Small intestine (tissue), 7 donors: ENCODE results near the gene ZEB2. TPM values are rescaled to one million over a fixed set of nuclear protein-coding genes. Genes with fewer than 3 reads are reported as not detected.

Experiments used
- DNase-seq, 2 donors: peaks; one replicate each; pipeline versions ENCODE4 v3.0.0 to v3.0.0-alpha.2; 2013
- FAIRE-seq: peaks from 2 replicates; lab custom pipeline; 2012; peaks lifted over from hg19 to GRCh38; lab: Jason Lieb, UNC
- H3K27ac ChIP-seq, 3 donors: one replicate each; pipeline ENCODE4 v1.5.1; 2013; ENCODE audit warnings: low read length in 2 of 3, mild to moderate bottlenecking in 2 of 3, control low read depth in 1 of 3, inconsistent platforms in 1 of 3, low read depth in 1 of 3, moderate library complexity in 1 of 3
- H3K27me3 ChIP-seq, 3 donors: one replicate each; pipeline ENCODE4 v1.6.1; 2013; ENCODE audit warnings: low read length in 3 of 3, inconsistent platforms in 1 of 3; ENCODE audit not compliant: control insufficient read depth in 3 of 3, insufficient read depth in 3 of 3
- H3K36me3 ChIP-seq, 3 donors: one replicate each; pipeline ENCODE4 v1.6.1; 2013; ENCODE audit warnings: low read length in 3 of 3, inconsistent platforms in 1 of 3, low read depth in 1 of 3, mild to moderate bottlenecking in 1 of 3, moderate library complexity in 1 of 3; ENCODE audit not compliant: control insufficient read depth in 3 of 3, insufficient read depth in 2 of 3
- H3K4me1 ChIP-seq, 3 donors: one replicate each; pipeline ENCODE4 v1.6.1; 2013; ENCODE audit warnings: low read length in 2 of 3, inconsistent platforms in 1 of 3, low read depth in 1 of 3, mild to moderate bottlenecking in 1 of 3, moderate library complexity in 1 of 3; ENCODE audit not compliant: control insufficient read depth in 3 of 3, insufficient read depth in 2 of 3
- H3K4me3 ChIP-seq, 3 donors: one replicate each; pipeline ENCODE4 v1.5.1; 2013; ENCODE audit warnings: low read length in 3 of 3, control low read depth in 1 of 3, inconsistent platforms in 1 of 3, low read depth in 1 of 3, mild to moderate bottlenecking in 1 of 3, moderate library complexity in 1 of 3
- H3K9me3 ChIP-seq, 2 donors: one replicate each; pipeline ENCODE4 v1.6.1; 2013; ENCODE audit warnings: low read depth in 1 of 2, low read length in 1 of 2; ENCODE audit not compliant: control insufficient read depth in 2 of 2, insufficient read depth in 1 of 2
- WGBS, 3 donors: extraction: QIAGEN DNeasy Blood & Tissue Kit; methylation state at CpG; one replicate each; pipeline ENCODE4 v1.1.7; 2013; 5-methylcytosine and 5-hydroxymethylcytosine counted together
- polyA plus RNA-seq, 4 donors: library from polyadenylated mRNA; stranded (reverse) in 3 of 4; unstranded in 1 of 4; fragments of 200-250 nt in 3 of 4; fragments of 120-200 nt in 1 of 4; gene quantifications; one replicate each; pipeline versions ENCODE4 v1.2.1 to v1.2.3, GENCODE V29; 2013
- donor health status: healthy with polysubstance abuse.
- donor health status: control.
- donor health status: control.
- donor health status: Bipolar disorder and iron deficiency.
- donor health status: healthy.

The ZEB2 gene
- polyA plus RNA-seq, 4 donors, result 2.0 to 30.9 (median 15.3) TPM

DNA sequence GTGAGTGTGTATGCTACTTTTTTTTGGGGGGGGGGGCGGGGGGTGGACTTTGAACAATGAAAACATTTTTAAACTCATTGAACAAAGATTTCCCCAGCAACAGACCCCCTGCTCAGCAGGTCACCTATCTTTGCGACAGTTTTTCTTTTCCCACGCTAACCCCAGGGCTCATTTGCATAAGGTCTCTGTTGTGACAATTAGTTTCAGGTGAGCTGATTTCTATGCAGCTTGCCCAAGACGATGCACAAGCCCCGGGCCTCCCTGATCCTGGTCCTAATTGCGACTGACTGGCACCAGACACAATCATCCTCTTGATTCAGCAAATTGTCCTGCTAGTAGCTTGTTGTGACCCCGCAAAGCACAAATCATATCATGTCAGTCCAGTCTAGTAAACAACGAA lies 40.3 kb downstream of the ZEB2 start:
- peaks cover 0 to 15% (median 0%) of the 10 kb centered on the region in 3 donors for H3K4me1 ChIP-seq
- peak overlapping the region in 1 of 3 donors; percentile 70 for H3K27ac ChIP-seq
- DNase-seq (no peak), FAIRE-seq (no peak)
- 56 to 63% (median 60%) methylated on average over 8 of the region's 8 CpGs for WGBS, 3 donors
- H3K9me3 ChIP-seq, result no peaks in the 10 kb centered on the region
- no peak overlapping the region for H3K4me3 ChIP-seq
- H3K36me3 ChIP-seq, result no peaks in the 10 kb centered on the region
- peaks cover 0 to 14% (median 0%) of the 10 kb centered on the region in 3 donors for H3K27me3 ChIP-seq

DNA sequence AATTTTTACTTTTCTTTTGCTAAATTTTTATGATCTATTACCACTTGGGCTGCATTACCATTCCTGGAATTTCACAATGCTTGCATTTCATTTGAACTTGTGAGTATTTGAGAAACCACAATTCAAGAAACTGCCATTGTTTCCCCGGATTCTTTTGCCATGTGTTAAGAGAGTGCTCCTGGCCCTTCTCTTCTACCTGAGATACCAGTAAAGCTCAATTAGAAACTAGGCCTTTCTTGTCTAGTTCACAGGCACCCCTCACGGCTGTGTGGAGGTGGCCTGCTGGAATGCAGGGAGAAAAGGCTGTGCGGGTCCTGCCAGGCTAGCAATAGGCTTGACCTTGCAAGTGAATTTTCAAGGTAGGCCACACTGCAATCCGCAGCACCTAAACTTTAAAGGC lies 40.8 kb downstream of the ZEB2 start:
- Histone ChIP-seq H3K27ac (peak overlapping the region in 1 of 3 donors; percentile 62), H3K9me3 (no peaks in the 10 kb centered on the region), H3K27me3 (peaks cover 0 to 15% (median 0%) of the 10 kb centered on the region in 3 donors), H3K4me1 (peaks cover 0 to 15% (median 0%) of the 10 kb centered on the region in 3 donors), H3K36me3 (no peaks in the 10 kb centered on the region), H3K4me3 (no peak overlapping the region)
- no peak for DNase-seq
- no peak for FAIRE-seq
- 65 to 85% (median 73%) methylated on average over 4 of the region's 4 CpGs for whole genome bisulfite sequencing, 3 donors

DNA sequence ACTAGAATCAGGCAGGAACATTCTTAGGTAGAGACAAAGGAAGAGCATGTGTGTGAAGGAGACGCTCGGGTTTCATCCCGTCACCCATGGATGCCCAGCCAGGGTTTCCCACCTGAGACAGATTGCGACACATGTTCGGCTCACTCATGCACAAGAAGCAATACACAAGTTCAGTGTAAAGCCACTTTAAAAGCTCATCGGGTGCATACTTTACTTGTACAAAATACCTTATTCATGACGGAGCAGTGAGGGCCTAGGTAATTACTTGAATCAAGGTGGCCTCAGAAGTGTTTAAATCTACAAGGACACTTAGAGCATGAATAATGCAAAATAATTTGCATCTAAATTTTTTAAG lies 42.0 kb downstream of the ZEB2 start:
- H3K27me3 ChIP-seq, result peaks cover 0 to 25% (median 0%) of the 10 kb centered on the region in 3 donors
- no peak for FAIRE-seq
- no peak overlapping the region for H3K4me3 ChIP-seq
- WGBS, 3 donors, result 71 to 91% (median 86%) methylated on average over 7 of the region's 7 CpGs
- peak overlapping the region in 1 of 3 donors; percentile 58 for H3K27ac ChIP-seq
- no peaks in the 10 kb centered on the region for H3K9me3 ChIP-seq
- H3K4me1 ChIP-seq, result peaks cover 0 to 15% (median 0%) of the 10 kb centered on the region in 3 donors
- no peak for DNase-seq
- no peaks in the 10 kb centered on the region for H3K36me3 ChIP-seq

DNA sequence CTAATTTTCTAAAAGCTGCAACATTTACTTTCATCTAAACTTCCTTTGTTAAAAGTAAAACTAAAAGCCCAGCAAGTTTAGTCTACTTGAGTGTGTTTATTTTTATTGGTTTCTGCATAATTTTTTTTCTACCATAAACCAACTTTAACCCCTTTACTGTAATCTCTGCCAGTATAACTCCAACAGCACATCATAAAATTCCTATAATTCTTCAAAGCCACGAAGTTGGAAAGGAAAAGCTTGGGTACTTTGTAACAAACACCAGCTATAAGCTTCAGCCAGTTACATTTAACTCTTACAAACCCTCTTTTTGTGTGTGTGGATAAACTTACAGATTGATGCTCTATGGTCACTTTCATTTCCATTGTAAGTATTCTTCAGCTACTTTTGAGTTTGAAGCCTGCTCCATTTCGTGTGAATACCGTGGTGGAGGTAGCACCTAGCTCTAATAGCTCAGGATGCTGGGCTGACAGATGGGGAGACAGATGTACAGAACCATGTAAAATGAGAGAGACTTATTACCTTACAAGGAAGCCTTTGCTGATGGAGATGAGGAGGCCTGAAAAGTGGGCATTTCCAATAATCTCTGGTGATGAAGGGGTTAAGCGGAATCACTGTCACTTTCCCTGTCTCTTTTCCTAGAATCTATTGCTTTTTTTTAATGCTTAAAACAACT lies 42.5 kb downstream of the ZEB2 start:
- no peak for FAIRE-seq
- Histone ChIP-seq H3K27me3 (peaks cover 0 to 29% (median 0%) of the 10 kb centered on the region in 3 donors), H3K9me3 (no peaks in the 10 kb centered on the region), H3K36me3 (no peaks in the 10 kb centered on the region), H3K4me1 (peaks cover 0 to 15% (median 0%) of the 10 kb centered on the region in 3 donors), H3K4me3 (no peak overlapping the region), H3K27ac (peak overlapping the region in 1 of 3 donors; percentile 58)
- WGBS, 3 donors, result 52 to 69% (median 58%) methylated on average over 4 of the region's 4 CpGs
- DNase-seq, result no peak

DNA sequence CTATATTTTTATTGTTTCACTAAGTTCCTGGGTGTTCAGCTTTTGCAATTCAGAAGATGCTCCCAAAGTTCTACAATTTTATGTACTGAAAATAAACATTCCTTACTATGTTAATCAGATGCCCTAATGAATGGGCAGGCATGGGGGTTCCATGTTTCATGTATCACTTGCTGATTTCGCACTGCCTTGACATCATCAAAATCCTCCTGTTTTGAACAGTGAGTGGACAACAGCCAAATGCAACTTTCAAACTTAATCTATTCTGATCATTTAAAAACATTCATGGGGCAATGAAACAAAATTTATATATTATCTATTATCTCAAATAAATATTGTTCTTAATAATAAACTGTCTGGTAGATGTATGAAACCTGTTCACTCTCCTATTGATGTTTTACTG lies 43.2 kb downstream of the ZEB2 start:
- Histone ChIP-seq H3K36me3 (no peaks in the 10 kb centered on the region), H3K4me1 (peaks cover 0 to 15% (median 0%) of the 10 kb centered on the region in 3 donors), H3K27me3 (peaks cover 0 to 31% (median 0%) of the 10 kb centered on the region in 3 donors), H3K9me3 (no peaks in the 10 kb centered on the region), H3K27ac (no peak overlapping the region), H3K4me3 (no peak overlapping the region)
- WGBS, 3 donors, result 70 to 89% (median 81%) methylated on average over 1 of the region's 1 CpG
- DNase-seq, result no peak
- no peak for FAIRE-seq

DNA sequence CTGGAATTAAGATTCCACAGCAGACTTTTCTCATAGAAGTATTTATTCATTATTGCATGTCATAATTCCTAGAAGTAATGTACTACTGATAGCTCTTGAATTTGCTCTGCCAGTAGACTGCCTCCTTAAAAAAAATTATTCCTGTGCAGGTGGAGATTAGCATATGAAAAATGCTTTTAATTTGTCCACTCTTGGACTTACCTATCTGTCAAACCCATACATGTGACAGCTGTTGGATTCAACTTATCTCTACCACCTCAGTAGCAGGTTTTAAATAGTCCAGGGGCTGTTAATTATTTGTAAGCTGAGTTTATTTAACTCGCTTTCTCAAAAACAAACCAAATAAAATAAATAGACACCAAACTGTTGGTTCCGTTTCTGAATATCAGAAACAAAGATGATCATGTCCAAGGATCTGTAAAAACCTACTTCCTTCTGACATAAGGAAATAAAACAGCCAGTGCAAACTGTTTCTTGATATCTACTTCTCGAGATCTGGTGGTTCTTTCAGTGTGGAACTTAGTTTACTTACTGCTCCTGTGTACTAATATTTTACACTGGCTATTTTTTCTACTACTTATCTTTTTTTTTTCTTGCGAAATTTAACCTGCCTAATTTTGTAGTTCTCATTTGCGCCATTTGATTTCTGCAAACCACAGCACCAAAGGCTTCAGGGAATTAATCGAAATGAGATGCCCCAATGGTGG lies 44.2 kb downstream of the ZEB2 start:
- Histone ChIP-seq H3K4me3 (no peak overlapping the region), H3K27me3 (peaks cover 0 to 39% (median 0%) of the 10 kb centered on the region in 3 donors), H3K9me3 (no peaks in the 10 kb centered on the region), H3K27ac (no peak overlapping the region), H3K4me1 (peaks cover 0 to 15% (median 0%) of the 10 kb centered on the region in 3 donors), H3K36me3 (no peaks in the 10 kb centered on the region)
- FAIRE-seq (no peak), DNase-seq (no peak)
- 64 to 65% (median 64%) methylated on average over 6 of the region's 6 CpGs for WGBS, 3 donors

DNA sequence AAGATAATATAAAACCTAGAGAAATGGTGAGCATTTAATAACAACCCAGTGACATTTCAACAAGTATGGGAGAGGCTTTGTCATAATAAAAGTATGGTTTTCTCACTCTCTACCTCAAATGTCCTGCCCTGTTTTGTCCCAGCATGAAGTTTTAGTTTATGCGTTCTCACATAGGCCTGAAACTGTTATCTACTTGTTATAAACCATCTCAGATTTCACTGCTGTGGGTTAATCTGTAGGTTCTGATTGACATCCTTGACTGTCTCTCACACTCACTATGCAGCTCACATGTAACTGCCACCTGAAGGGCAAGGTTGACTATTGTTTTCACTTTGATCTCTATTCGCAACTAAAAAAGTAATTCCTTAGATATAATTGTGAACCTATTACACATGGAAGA lies 44.9 kb downstream of the ZEB2 start:
- H3K27me3 ChIP-seq, result peaks cover 0 to 39% (median 0%) of the 10 kb centered on the region in 3 donors
- no peak overlapping the region for H3K4me3 ChIP-seq
- peaks cover 0 to 15% (median 0%) of the 10 kb centered on the region in 3 donors for H3K4me1 ChIP-seq
- H3K9me3 ChIP-seq, result no peaks in the 10 kb centered on the region
- FAIRE-seq (no peak), DNase-seq (no peak)
- no peak overlapping the region for H3K27ac ChIP-seq
- WGBS, 3 donors, result 51 to 59% (median 56%) methylated on average over 2 of the region's 2 CpGs
- H3K36me3 ChIP-seq, result no peaks in the 10 kb centered on the region

DNA sequence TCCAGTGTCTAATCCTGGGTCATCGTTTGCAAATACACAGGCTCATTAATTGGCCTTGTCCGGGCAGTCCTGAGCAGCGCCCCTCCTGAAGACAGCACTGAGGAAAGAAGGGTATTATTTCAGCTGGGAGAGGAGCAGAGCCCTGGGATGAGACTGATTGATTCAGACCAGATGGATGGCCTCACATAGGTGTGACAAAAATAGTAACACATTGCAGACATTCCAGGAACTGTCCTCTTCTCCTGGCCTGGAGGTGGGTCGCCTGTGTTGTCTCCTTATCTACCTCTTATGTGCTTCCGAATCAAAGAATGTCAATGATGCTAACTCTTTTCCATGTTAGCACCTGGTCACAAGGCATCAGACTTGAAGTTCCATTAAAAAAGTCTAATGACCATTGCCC lies 45.9 kb downstream of the ZEB2 start:
- no peak for FAIRE-seq
- no peaks in the 10 kb centered on the region for H3K36me3 ChIP-seq
- 58 to 63% (median 60%) methylated on average over 5 of the region's 5 CpGs for WGBS, 3 donors
- no peak for DNase-seq
- H3K4me1 ChIP-seq, result peaks cover 0 to 9% (median 0%) of the 10 kb centered on the region in 3 donors
- no peak overlapping the region for H3K27ac ChIP-seq
- peaks cover 0 to 42% (median 0%) of the 10 kb centered on the region in 3 donors for H3K27me3 ChIP-seq
- H3K9me3 ChIP-seq, result no peaks in the 10 kb centered on the region
- no peak overlapping the region for H3K4me3 ChIP-seq
